ENCODE data around the gene HOXA4. TPM values are rescaled to one million over a fixed set of nuclear protein-coding genes. Genes with fewer than 3 reads are reported as not detected.
A peak's percentile ranks its signal among the peaks of the same experiment; 100 is the strongest.

HOXA4 gene
- total RNA-seq, 1 experiment from 2014 or later: not detected

GRCh38 chr7:27088002-27088922 lies 42.3 kb downstream of the HOXA4 start (continued):
- TF ChIP-seq FOXP1 (CRISPR knock-in tag; IDR thresholded peaks at IDR 0.05; ENCODE audit: borderline replicate concordance): peak; percentile 97
- no peak for TF ChIP-seq TEAD4 (CRISPR knock-in tag; IDR thresholded peaks at IDR 0.05)
- peak; percentile 69 for TF ChIP-seq FOXK1 (CRISPR knock-in tag; IDR thresholded peaks at IDR 0.05)
- no peak for TF ChIP-seq CDX4 (CRISPR knock-in tag; IDR thresholded peaks at IDR 0.05; ENCODE audit: borderline replicate concordance)
- no peak for TF ChIP-seq SMAD4 (CRISPR knock-in tag; IDR thresholded peaks at IDR 0.05)
- 0 out of 2 replicates have a peak, but pooled peaks have one; percentile 81 for TF ChIP-seq RELA (CRISPR knock-in tag; IDR thresholded peaks at IDR 0.05; ENCODE audit: borderline replicate concordance)
- TF ChIP-seq MAX (CRISPR knock-in tag; IDR thresholded peaks at IDR 0.05): peak; percentile 99
- TF ChIP-seq ZSCAN18 (CRISPR knock-in tag; IDR thresholded peaks at IDR 0.05): no peak
- peak; percentile 92 for TF ChIP-seq ZNF281 (CRISPR knock-in tag; IDR thresholded peaks at IDR 0.05)
- TF ChIP-seq CREB1 (CRISPR knock-in tag; IDR thresholded peaks at IDR 0.05): peak; percentile 94
- TF ChIP-seq MYBL2 (CRISPR knock-in tag; IDR thresholded peaks at IDR 0.05): peak; percentile 92
- 0 out of 2 replicates have a peak, but pooled peaks have one; percentile 58 for TF ChIP-seq NR3C1 (CRISPR knock-in tag; conservative IDR thresholded peaks at IDR 0.05; ENCODE audit: low read depth)
- no peak for TF ChIP-seq RORB (CRISPR knock-in tag; IDR thresholded peaks at IDR 0.05)
- TF ChIP-seq AR (CRISPR knock-in tag; IDR thresholded peaks at IDR 0.05): no peak
- TF ChIP-seq ZNF532 (CRISPR knock-in tag; IDR thresholded peaks at IDR 0.05; ENCODE audit: borderline replicate concordance): no peak
- no peak; the same call in 1 of the 2 replicates for TF ChIP-seq USF2 (CRISPR knock-in tag; IDR thresholded peaks at IDR 0.05)
- peak; percentile 89 for TF ChIP-seq ZBTB21 (CRISPR knock-in tag; IDR thresholded peaks at IDR 0.05; ENCODE audit: borderline replicate concordance)
- no peak for TF ChIP-seq CTCF (IDR thresholded peaks at IDR 0.05)
- TF ChIP-seq ZNF121 (CRISPR knock-in tag; IDR thresholded peaks at IDR 0.05): no peak
- TF ChIP-seq HMGXB4 (CRISPR knock-in tag; IDR thresholded peaks at IDR 0.05): peak; percentile 25; the same call in 1 of the 2 replicates

All from WTC11 (cell line).